Astrocyte (in vitro differentiated cells and primary cell): ENCODE data around the gene CYB561D2.

Source experiments
- EZH2 ChIP-seq: IDR thresholded peaks from 2 replicates; pipeline ENCODE4 v1.6.1; 2012; ENCODE audit warnings: mild to moderate bottlenecking, low read length, inconsistent platforms; ENCODE audit not compliant: insufficient read depth
- TF ChIP-seq, protein P1 (sequence below): IDR thresholded peaks from 2 replicates; pipeline ENCODE4 v1.5.1; 2011; ENCODE audit warnings: low read depth, mild to moderate bottlenecking, inconsistent platforms, low read length, moderate library complexity; ENCODE audit not compliant: insufficient read depth

GRCh38 chr3:50303013-50303815, 47.4 kb upstream of the CYB561D2 start, which contains the start of gene HYAL1:
- TF ChIP-seq, protein P1, sequence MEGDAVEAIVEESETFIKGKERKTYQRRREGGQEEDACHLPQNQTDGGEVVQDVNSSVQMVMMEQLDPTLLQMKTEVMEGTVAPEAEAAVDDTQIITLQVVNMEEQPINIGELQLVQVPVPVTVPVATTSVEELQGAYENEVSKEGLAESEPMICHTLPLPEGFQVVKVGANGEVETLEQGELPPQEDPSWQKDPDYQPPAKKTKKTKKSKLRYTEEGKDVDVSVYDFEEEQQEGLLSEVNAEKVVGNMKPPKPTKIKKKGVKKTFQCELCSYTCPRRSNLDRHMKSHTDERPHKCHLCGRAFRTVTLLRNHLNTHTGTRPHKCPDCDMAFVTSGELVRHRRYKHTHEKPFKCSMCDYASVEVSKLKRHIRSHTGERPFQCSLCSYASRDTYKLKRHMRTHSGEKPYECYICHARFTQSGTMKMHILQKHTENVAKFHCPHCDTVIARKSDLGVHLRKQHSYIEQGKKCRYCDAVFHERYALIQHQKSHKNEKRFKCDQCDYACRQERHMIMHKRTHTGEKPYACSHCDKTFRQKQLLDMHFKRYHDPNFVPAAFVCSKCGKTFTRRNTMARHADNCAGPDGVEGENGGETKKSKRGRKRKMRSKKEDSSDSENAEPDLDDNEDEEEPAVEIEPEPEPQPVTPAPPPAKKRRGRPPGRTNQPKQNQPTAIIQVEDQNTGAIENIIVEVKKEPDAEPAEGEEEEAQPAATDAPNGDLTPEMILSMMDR: no peak
- TF ChIP-seq EZH2: no peak
